ENCODE measurements around the gene ADAR.

DNA sequence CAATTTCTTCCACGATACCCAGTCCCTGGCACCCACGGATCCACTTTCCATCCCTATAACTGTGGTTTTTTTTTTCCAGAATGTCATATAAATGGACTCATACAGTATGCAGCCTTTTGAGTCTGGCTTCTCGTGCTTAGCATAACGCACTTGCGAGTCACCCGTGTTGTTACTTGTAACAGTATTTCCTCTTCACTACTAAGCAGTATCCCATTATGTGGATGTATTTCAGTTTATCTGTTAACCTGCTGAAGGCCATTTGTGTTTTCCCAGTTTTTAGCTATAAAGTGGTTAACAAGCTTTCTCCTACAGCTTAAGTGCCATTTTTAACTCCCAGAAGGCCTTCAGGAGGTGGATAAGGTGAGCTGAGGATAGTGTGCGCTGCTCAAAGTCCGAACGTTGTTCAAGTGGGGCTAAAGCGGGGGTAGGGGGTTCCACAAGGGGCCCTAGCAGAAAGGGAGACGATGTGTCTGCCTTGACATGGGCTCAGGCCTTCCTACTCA is 829 bp downstream of the ADAR start:
- TF ChIP-seq, protein P1, sequence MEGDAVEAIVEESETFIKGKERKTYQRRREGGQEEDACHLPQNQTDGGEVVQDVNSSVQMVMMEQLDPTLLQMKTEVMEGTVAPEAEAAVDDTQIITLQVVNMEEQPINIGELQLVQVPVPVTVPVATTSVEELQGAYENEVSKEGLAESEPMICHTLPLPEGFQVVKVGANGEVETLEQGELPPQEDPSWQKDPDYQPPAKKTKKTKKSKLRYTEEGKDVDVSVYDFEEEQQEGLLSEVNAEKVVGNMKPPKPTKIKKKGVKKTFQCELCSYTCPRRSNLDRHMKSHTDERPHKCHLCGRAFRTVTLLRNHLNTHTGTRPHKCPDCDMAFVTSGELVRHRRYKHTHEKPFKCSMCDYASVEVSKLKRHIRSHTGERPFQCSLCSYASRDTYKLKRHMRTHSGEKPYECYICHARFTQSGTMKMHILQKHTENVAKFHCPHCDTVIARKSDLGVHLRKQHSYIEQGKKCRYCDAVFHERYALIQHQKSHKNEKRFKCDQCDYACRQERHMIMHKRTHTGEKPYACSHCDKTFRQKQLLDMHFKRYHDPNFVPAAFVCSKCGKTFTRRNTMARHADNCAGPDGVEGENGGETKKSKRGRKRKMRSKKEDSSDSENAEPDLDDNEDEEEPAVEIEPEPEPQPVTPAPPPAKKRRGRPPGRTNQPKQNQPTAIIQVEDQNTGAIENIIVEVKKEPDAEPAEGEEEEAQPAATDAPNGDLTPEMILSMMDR (IDR thresholded peaks at IDR 0.05), result no peak
- no peak for TF ChIP-seq EP300 (IDR thresholded peaks at IDR 0.05)
- no peak for TF ChIP-seq POLR2A (IDR thresholded peaks at IDR 0.05)
- no peak for TF ChIP-seq POLR2AphosphoS5 (IDR thresholded peaks at IDR 0.05)
